ENCODE measurements around the gene ME3.

Gene ME3

DNA sequence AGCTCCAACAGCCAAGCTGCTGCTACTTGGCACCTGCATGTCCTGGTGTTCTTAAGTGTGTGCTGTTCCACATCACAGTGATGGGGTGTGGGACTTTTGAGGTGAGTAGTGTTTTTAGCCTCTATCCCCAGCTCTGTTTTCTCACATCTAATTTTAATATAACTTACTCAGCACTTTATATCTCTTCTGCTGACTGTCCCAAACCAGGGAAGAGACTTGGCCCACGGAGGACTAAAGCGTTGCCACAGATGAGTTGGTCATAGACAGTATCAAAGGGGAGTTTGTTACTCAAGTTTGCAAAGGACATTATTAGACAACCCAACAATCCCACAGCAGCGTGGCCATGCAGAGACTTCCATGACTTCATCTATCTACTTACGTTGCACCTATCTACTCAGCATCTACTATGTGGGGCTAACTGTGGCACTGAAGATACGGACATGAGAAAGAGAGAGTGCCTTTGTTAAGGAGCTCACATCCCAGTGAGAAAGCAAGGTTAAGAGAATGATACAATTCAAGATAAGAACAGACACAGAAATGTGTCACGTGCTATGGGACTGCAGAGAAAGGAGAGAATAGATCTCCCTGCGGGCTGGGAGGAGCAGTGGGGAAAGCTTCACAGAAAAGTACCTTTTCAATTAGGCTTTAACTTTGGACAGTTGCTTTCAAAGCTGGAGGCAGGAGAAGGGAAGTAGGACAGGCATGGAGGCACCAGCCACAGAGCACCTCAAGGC, 82.4 kb downstream of the ME3 start:
- no peak for DNase-seq (ENCODE audit: extremely low read depth in 1 of 2, low read depth in 1 of 2)

DNA sequence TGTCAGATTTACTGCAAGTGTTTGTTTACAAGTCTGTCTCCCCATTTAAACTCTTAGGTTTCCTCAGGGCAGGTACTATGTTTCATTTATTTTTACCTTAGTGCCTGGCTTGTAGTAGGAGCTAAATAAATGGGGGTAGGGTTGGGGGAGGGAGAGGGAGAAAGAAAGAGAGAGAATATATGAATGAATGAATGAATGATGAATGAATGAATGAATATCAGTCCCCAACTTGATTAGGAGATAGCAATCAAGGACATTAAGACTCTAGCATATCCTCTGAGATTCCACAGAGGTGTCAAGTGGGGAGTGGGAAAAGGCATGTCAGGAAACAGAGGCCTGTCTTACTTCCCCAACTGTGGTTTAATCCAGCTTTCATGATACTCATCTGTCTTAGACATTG, 83.2 kb downstream of the ME3 start:
- no peak for DNase-seq (ENCODE audit: extremely low read depth in 1 of 2, low read depth in 1 of 2)

DNA sequence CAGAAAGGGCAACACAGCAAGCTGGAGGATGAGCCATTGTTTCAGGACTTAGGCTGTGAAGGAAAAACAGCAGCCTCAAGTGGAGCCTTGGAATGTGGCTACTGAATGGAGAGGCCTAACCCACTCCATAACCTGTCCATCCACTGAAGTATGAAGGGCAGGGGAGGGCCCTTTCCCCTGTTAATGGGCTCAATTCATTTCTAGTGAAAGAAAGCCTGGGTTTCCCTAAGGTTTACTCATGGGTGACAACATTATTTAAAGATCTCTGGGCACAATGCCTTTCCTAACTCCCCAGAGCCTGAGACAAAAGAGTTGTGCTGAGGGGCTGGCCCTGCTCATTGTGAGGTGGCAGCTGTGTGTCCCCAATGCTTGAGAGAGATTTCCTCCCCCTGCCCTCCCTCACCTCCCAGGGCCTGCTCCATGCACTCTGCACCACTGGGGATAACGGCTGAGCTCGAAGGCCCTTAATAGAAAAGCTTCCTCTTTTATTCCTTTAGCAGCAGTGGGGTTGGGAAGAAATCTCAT, 83.8 kb downstream of the ME3 start:
- no peak for DNase-seq (ENCODE audit: extremely low read depth in 1 of 2, low read depth in 1 of 2)

DNA sequence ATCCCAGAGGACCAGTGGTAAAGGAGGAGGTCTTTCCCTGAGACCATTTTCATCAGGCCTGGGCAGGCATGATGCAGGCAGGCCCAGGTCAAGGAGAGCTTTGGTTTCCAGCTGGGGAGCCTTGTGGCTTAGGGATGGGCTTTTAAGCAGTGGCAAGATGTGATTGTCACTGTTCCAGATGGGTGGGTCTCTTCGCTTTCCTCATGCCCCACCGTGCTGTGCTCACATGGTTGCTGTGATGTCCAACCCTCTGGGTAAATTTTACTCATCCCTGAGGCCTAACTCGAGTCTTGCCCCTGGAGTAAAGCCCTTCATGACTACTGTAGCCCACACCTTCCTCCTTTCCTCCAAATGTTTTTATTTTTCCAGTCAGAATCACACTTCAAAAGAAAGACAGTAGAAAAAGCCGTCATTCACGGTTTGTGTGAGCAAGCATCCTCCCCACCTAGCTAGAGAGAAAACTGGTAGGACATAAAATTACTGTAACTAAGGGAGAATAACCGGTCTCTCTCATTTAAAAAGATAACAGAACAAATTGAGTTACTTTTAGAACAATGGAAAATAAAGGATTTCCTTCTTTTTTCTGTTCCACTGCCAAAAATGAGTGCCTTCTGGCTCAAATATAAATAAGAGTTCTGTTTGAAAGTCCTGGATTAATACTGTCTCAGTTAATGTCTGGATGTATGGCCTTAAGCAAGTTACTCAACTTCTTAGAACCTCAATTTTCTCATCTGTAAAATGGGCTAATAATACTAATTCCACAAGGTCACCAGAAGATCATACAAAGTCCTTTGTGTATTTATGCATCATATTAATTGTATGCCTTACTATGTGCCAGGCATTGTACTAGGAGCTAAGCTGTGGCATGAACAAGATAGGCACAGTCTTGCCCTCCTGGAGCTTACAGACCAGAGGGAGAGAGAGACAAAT, 84.9 kb downstream of the ME3 start:
- DNase-seq (ENCODE audit: extremely low read depth in 1 of 2, low read depth in 1 of 2) = no peak

DNA sequence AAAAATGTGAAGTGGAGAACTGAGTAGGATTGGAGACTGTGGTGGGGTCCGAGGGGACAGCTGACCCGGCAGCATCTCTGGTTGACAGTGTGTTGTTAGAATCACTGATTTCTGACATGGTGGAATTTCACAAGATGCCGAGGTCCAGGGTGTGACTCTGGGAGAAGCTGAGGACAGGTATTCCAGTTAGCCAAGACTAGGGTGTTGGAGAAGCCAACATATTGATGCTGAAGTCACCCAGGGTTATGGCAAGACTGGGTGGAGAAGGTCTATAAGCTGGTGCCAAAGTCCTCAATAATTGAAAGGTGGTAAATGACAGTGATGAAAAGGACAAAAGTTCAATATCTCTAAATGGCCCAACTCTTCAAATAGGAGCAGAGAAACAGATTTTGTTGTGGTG, 86.1 kb downstream of the ME3 start:
- no peak for DNase-seq (ENCODE audit: extremely low read depth in 1 of 2, low read depth in 1 of 2)

DNA sequence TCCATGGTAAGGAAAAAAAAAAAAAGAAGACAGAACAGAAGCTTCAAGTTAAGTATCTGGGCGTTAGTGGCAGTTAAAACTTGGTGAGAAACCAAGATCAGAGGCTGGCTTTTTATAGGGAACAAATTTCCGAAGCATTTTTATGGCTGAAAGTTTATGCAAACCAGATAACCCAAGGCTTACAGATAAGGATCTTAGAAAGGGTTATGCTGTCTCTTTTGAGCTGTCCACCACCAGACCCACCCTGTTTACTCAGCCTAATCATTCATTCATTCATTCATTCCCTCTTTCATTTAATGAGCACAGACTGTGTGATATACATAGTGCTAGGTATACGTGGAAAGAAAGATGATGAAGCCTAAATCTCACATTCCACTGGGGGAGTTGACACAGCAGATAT, 89.5 kb downstream of the ME3 start:
- no peak for DNase-seq (ENCODE audit: extremely low read depth in 1 of 2, low read depth in 1 of 2)

DNA sequence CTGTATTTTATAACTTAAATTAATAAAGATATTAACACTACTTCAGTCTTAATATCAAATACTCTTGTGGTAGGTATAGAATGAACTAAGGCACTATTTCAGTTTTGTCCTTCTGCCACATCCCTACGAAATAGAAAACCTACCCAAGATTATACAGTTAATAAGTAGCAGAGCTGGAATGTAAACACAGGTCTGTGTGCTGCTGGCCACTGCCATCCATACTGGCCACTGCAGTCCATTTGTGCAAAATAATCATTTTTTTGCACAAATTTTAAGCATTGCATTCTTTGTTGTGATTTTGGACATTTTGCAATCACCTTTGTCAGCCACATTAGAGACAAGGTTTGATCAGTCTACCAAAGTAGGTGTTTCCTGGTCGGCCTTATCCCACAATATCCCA, 91.9 kb downstream of the ME3 start:
- no peak for DNase-seq (ENCODE audit: extremely low read depth in 1 of 2, low read depth in 1 of 2)

DNA sequence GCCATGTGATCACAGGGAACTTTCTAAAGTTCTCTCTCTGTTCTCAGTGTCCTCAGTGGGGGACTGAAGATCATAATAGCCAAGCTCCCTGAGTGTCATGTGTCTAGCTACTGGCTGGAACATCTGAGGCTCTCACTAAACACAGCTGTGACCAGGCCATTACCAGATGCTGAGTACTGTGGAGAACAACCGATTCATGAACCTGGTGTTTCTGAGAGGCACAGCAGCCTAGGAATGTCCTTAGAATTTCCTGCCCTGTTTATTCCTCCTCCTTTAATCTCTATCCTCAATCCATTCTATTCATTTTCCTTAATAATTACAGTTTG, 93.0 kb downstream of the ME3 start:
- no peak for DNase-seq (ENCODE audit: extremely low read depth in 1 of 2, low read depth in 1 of 2)

DNA sequence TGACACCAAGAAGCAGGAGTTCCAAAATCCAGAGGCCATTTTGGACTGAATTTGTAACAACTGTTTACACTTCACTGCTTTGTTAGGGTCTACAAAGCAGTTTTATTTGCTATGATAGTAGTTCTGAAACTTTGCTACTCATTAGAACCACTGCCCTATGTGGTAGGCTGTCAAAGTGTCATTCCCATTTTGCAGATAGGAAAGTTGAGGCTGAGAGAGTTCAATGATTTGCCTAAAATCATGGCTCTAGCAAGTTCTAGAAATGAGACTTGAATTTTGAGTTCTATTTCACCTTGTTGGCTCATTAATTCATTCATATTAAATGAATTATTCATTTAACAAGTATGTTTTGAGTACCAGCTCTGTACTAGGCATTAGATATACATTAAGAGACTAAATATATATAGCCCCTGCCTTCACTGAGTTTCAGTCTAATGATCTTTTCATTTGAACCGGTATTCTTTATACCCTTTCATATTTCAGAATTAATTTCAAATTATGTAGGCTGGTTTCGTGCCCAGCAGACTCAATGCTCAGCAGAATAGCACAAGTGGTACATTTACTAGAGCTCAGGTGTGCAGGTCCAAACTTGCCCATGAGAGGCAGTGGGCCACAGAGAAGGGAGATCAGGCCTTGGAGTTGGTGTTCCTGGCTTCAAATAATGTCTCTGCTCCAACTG, 93.5 kb downstream of the ME3 start:
- DNase-seq (ENCODE audit: extremely low read depth in 1 of 2, low read depth in 1 of 2) = no peak

DNA sequence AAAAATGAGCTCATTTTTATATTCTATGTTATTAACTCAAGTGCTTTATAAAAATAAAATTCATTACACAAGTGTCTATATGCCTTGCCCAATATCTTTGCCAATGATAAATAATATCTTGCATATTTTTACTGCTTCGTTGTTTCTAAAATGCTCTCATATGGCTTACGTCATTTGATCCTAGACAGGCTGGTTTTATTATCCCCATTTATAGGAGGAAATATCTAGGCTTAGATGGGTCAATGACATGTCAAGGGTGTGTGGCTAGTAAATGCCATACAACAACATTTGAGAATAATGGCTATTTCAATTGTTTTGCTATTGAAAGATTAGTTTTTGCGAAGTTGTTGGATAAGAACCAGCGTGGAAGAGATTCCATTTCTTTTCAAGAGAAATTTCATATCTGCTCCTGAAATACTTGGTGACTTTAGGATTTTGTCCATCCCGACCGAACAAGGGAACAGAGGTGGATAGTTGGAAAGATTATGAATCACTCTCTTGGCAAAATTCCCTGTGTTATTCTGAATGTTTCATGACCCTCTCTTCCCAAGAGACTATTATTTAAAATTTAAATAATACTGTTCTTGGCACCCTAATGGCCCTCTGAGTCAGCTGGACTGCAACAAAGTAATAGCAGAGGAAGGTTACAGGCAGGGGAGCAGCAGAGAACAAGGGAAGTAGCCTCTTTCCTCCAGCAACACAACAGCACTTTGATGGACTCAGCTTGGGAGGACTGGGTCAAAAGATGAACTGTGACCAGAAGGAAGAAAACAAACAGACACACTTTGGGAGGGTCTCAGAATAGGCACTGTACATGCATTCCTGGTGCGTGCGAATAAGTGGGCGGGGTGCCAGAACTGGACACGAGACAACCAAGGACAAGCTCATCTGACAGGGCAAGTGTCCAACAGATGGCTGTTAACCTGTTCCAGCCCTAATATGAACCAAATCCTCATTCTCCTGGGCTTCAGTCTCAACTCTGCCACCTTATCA, 94.5 kb downstream of the ME3 start:
- no peak for DNase-seq (ENCODE audit: extremely low read depth in 1 of 2, low read depth in 1 of 2)

DNA sequence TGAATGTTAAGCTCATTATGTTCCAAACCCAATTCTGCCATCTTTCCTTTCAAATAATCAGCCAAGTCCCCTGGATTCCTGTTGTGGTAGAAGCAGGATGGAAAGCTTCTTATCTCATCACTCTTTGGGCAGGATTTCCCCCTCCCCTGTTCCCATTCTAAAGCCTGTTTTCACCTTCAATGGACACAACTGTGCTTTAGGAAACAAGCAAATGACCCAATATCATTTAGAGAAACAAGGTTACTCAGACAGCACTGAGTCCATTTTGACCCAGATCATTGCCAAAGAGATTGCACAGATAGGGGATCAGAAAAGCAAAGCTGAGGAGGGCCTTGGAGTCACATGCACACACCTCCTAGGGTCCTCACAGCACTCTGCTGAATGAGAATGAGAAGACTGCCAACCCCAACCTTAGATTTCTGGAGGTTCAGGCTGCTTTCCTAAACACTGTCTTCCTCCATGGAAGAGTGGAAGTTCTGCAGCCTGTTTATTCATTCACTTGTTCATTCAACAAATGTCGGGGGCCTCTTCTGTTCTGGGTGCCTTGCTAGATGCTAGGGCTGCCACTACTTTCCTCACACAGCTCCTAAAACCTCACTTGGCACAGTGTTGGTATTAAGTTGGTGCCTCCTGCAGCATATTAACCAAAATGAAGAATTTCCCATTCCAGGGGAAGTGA, 95.3 kb downstream of the ME3 start:
- no peak for DNase-seq (ENCODE audit: extremely low read depth in 1 of 2, low read depth in 1 of 2)

DNA sequence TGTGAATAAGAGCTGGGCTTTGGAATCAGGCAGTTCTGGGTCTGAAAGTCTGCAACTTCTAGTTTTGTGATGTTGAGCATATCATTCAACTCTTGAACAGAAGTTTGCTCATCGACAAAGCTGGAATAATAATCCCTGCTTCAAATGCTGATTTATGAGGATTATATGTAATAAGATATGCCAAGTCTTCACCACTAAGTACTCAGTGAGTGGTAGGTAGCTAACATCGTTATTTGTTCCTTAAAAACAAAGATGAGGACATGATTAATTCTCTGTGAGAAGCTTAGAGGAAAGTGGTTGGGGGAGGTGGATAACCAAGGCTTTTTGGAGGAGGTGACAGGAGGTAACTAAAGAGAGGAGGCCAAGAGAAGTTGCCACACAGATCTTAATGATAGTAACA, 96.5 kb downstream of the ME3 start:
- no peak for DNase-seq (ENCODE audit: extremely low read depth in 1 of 2, low read depth in 1 of 2)

DNA sequence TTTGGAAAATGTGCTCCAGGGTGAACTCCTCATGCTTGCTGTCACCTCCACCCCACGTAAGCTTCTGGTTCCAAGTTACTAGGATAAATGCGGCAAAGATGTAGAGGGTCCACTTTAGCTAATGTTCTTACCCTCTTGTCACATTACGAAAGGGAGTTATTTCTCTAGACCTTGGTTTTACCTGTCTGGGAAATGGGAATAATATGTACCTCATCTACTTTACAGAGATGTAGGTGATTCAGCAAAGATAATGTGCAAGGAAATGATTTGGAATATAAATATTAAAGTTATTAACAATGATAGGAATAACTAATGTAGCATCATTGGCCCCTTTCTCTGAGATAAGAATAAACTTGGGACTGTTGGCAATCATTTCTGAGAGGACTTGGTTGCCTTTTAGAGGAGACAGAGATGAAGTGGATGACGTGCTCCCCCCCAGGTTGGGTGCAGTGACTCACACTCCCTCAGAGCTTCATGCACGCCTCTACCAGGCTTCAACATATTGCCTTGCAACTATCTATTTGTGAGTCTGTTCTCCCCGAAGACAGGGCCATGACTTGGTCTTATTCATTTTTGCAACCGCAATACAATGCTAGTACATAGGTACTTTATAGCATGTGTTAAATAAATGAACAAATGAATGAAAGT, 97.1 kb downstream of the ME3 start:
- DNase-seq (ENCODE audit: extremely low read depth in 1 of 2, low read depth in 1 of 2) = no peak

DNA sequence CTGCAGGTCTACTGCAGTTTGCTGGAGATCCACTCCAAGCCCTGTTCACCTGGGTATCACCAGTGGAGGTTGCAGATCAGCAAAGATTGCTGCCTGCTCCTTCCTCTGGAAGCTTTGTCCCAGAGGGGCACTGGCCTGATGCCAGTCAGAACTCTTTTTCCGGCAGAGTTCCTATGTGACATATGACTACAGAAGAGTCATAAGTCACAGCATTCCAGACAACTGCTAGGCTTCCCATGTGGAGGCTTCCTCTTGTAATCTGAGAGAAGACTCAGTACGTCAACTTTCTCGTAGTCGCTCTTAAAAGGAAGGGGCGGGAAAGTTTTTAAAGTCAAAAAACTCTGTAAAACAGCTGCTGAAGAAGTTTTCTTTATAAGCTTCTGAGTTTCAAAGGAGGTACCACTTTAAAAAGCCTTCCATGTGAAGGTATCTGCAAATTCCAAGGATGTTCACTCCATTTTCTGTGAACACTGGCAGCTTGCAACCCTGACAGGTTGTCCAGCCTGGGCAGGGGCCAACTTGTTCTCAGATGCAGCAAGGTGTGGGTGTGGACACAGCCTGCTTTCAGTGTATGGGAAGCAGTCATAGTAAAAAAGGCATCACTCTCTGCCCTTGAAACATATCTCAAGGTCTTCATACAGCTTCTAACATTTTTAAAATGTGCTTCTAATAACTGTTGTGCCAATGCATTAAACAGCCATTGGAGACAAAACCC, 97.8 kb downstream of the ME3 start:
- no peak for DNase-seq (ENCODE audit: extremely low read depth in 1 of 2, low read depth in 1 of 2)

DNA sequence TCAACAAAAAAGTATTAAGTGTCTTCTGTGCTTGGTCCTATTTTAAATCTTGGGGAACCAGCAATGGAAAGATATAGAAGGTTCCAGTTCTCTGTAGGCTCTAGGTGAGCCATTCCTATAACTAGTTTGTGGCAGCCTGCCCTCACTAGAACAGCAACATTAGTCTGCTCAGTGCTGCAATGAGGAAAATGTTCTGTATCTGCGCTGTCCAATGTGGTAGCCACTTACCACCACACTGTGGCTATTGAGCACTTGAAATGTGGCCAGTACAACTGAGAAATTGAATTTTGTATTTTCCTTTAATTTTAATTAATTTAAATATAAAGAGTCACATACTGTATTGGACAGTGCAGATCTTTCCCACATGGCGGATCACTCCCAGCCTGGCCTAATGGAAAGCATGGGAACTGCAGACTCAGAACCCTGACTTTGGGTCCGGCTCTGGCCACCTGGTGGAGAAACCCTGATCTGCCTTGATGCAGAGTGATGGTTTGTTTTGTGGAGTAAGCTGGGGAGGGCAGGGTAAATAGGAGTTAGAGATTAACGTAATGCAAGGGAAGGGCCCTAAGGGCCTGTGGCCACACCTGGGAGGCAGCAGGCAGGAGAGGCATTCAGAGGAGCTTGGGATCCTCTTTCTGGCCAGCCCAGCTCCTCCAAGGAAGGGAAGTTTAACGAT, 101.0 kb downstream of the ME3 start:
- DNase-seq (ENCODE audit: extremely low read depth in 1 of 2, low read depth in 1 of 2) = no peak

DNA sequence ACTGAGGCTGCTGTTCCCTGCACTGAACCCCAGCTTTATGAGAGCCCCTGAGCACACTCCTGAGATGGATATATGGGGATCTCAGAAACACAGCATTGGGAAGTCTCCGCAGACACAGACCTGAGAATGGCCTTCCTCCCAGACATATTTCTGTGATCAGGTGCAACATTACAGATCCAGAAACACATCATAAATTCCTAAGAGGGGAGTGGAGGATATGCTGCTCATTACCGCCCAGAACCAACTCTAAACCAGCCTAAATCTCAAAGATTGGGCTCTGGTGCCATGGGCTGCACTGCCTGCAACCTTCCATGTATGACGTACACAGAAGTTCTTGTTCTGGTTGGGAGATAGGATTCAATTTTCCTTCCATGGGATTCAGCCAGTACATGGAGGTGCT, 102.0 kb downstream of the ME3 start:
- DNase-seq (ENCODE audit: extremely low read depth in 1 of 2, low read depth in 1 of 2) = no peak

DNA sequence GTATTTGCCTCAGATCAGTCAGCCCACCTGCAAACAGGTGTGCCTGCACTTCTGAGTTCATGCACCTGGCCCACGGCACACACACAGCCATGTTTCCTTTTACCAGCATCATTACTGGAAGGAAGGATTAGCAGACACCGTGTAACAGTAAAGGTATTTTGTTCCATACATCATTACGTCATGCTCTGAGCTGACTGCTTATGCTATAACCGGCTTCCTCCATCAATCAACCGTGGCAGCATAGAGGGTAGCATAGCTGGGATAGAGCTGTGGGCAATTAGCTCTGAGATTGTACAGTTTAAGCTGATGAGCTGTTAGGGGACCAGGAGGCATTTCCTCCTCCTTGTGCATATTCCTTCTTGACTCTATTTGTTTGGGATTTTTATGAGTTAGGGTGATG, 102.4 kb downstream of the ME3 start:
- no peak for DNase-seq (ENCODE audit: extremely low read depth in 1 of 2, low read depth in 1 of 2)

DNA sequence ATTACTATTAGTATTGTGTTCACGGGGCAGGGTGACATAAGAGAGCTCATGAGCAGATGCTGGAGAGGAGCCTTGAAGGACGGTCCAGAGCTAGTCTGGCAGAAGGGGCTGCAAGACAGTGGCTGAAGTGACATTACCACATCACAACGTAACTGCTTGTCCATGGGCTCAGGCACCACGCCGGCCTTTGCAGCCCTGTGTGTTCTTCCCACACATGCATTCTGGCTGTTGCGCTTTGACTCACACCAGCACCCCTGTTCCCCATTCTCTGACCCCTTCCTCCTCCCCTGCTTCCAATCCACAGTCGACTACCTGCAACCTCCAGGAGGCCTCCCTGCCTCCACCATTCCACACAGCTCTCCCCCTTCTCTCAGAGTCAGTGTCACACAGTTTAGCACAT, 103.3 kb downstream of the ME3 start:
- no peak for DNase-seq (ENCODE audit: extremely low read depth in 1 of 2, low read depth in 1 of 2)

Measured in activated CD8-positive, alpha-beta memory T cell treated with anti-CD3 and anti-CD28 coated beads for 1 hour (primary cell).